Loucy (cell line): ENCODE data around the gene LOXL1.

Source experiments
- CTCF ChIP-seq: fragments of 200-600 bp; sonication (generic); conservative IDR thresholded peaks from 2 replicates; pipeline ENCODE4 v1.5.1; 2014; ENCODE audit warnings: mild to moderate bottlenecking, antibody characterized with exemption, low read length
- EZH2phosphoT487 ChIP-seq: fragments of 200-600 bp; IDR thresholded peaks from 2 replicates; pipeline ENCODE4 v1.6.1; 2018; ENCODE audit warnings: antibody characterized with exemption, mild to moderate bottlenecking, moderate library complexity, borderline replicate concordance

GRCh38 chr15:73939138-73939537, 12.9 kb downstream of the LOXL1 start:
- TF ChIP-seq CTCF (no peak), EZH2phosphoT487 (no peak)
